ENCODE measurements around the gene HGFAC.
"Not testable (repeated sequence)": the region's sequence is repeated elsewhere in the genome, so short reads cannot be mapped to it uniquely, and the experiment has no call there.

Gene HGFAC

DNA sequence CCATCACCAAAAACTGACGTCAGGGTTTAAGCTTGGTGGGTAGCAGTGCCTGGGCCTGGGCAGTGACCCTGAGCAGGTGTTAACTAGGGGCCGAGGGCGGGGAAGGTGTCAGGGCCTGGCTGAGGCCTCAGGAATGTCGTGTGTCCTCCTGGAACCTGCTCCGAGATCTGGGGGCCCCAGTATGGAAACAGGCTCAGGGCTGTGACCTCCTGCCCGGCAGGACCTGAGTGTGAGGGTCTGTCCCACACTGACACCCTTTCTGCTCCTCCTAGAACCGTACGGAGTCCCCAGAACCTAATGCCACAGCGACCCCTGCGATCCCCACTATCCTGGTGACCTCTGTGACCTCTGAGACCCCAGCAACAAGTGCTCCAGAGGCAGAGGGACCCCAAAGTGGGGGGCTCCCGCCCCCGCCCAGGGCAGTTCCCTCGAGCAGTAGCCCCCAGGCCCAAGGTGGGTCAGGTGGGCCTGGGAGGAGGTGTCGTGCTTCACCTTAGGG lies 741 bp downstream of the HGFAC start:
- DNase-seq (ENCODE audit: low read depth in 2 of 2) = no peak

DNA sequence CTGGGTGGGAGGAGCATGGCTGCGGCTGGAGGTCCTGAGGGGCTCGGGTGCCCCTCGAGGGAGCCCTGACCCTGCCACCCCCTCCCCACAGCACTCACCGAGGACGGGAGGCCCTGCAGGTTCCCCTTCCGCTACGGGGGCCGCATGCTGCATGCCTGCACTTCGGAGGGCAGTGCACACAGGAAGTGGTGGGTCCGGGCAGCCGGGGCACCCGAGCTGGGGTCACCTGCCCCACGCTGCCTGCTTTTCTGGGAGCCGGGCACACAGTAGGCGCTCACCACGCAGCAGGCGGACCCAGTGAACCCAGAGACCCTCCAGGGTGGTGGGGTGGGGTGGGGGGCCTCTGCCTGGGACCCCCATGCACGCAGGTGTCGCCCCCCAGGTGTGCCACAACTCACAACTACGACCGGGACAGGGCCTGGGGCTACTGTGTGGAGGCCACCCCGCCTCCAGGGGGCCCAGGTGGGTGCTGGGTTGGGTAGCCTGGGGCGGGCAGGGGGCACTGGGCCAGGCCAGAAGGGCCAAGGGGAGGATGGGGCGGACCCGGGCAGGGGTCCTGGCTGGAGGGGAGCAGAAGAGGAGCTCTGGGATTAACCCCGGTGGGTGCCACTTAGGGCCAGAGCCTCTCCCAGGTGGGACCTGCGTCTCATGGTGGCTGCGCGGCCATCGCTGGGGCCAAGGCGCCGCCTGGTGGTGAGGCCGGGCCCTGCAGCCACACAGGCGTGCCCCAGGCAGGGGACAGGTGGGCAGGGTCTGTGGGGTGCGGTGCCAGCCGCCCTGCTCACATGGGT lies 1.4 kb downstream of the HGFAC start:
- DNase-seq (ENCODE audit: low read depth in 2 of 2) = peak; percentile 37 to 39

DNA sequence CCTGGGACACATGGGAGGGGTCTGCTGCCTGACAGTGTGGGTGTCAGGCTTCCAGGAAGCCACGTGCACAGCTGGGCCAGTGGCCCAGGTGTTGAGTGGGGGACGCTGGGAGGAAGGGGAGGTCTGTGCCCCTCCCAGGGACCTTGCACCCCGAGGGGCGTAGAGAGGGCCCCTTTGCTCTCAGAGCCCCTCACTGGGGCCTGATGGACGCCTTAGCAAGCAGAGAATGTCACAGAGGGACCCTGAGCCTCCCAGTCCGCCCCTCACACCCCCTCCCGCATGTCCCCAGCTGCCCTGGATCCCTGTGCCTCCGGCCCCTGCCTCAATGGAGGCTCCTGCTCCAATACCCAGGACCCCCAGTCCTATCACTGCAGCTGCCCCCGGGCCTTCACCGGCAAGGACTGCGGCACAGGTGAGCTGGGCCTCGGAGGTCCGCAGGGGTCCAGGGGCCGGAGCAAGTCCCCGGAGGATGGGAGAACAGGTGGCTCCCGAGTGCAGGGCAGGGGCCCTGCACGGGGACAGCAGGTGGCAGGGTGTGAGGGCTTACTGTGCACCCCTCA lies 2.1 kb downstream of the HGFAC start:
- no peak for DNase-seq (ENCODE audit: low read depth in 2 of 2)

DNA sequence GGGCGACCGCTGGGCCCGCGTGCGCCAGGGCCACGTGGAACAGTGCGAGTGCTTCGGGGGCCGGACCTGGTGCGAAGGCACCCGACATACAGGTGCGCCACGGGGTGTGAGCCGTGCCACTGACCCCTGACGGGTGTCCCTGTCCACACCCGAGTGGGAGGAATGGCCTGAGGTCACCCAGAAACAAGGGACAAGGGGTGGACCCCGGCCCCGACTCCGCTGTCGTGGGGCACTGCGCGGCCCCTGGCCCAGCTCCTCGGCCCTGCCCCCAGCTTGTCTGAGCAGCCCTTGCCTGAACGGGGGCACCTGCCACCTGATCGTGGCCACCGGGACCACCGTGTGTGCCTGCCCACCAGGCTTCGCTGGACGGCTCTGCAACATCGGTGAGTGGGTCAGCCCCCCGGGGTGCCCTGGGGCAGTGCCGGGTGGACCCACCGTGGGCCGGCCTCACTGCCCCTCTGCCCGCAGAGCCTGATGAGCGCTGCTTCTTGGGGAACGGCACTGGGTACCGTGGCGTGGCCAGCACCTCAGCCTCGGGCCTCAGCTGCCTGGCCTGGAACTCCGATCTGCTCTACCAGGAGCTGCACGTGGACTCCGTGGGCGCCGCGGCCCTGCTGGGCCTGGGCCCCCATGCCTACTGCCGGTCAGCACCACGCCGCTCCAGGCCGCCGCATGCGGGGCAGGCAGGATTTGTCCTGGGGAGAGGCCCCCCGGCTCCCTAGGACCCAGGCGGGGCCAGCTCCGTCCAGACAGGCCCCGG lies 2.8 kb downstream of the HGFAC start:
- no peak for DNase-seq (ENCODE audit: low read depth in 2 of 2)

DNA sequence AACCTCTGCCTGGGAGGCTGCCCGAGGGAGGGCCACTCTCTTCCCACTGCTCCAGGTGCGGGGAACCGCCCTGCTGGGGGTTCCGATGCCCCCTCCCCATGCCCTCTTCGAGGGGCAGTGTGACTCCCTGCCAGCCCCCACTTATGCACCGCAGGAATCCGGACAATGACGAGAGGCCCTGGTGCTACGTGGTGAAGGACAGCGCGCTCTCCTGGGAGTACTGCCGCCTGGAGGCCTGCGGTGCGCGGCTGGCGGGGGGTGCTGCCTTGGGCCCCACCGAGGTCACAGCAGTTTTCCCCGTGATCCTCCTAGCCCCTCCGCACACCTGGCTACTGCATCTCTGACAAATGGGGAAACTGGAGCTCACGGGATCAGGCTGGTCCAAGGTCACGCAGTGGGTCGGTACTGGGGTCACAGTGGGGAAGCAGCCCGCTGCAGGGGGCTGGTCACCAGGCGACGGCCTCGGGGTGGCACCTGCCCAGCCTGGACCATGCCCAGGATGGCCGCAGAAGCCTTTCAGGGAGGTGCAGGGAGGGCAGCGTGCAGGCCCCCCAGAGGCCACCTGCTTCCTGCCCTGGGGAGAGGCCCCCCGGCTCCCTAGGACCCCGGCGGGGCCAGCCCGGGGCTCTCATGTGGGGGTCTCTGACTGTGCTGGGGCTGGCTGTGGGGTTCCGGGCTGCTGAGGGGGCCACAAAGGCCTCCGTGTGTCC lies 3.5 kb downstream of the HGFAC start:
- DNase-seq (ENCODE audit: low read depth in 2 of 2) = no peak

DNA sequence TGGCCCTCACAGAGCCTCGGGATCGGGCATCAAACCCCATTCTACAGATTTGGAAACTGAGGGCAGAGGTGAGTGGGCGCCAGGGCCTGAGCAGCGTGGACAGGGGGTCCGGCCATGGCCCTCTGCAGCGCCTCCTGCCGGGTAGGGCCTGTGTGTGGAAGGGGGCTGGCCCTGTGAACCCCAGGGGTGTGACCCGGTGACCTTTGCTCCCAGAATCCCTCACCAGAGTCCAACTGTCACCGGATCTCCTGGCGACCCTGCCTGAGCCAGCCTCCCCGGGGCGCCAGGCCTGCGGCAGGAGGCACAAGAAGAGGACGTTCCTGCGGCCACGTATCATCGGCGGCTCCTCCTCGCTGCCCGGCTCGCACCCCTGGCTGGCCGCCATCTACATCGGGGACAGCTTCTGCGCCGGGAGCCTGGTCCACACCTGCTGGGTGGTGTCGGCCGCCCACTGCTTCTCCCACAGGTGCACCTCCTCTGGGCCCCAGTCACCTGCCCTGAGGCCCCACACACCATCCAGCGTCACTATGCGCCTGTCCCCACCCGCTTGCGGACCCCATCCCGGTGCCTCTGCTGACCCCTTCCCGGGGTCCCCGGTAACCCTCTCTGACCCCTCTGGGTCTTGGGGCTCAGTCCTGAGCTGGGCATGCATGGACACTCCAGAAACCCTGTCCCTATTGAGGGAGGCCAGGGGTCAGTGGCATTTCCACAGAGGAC lies 4.2 kb downstream of the HGFAC start:
- DNase-seq (ENCODE audit: low read depth in 2 of 2) = no peak

DNA sequence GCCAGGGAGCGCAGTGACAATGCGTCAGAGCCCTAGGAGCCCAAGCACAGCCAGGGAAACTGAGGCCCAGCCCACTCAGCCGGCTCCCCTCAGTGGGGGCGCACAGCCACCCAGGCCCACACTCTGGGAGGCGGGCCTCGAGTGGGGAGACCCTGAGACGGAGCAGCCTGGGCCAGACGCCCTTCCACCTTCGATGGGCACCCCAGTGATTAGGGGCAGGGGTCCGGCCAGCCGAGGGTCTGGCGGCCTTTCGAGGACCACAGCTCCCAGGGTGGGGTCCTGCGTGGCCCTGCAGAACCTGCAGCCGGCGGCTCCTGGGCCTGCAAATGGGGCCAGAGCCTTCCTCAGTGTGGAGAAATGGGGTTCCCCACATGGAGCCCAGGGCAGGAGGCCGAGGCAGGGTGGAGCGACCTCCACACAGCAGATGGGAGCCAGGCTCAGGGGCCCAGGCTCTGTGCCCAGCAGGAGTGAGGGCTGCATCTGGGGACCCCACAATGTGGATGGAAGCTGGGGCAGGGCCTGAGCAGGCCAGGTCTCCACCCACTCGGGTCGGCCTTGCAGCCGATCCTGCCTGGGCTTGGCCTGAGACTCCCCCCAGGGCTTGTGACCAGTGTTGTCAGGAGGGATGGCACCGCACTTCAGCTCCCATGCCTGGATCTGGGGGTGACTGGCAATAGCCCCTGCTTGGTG lies 5.0 kb downstream of the HGFAC start:
- no peak for DNase-seq (ENCODE audit: low read depth in 2 of 2)

DNA sequence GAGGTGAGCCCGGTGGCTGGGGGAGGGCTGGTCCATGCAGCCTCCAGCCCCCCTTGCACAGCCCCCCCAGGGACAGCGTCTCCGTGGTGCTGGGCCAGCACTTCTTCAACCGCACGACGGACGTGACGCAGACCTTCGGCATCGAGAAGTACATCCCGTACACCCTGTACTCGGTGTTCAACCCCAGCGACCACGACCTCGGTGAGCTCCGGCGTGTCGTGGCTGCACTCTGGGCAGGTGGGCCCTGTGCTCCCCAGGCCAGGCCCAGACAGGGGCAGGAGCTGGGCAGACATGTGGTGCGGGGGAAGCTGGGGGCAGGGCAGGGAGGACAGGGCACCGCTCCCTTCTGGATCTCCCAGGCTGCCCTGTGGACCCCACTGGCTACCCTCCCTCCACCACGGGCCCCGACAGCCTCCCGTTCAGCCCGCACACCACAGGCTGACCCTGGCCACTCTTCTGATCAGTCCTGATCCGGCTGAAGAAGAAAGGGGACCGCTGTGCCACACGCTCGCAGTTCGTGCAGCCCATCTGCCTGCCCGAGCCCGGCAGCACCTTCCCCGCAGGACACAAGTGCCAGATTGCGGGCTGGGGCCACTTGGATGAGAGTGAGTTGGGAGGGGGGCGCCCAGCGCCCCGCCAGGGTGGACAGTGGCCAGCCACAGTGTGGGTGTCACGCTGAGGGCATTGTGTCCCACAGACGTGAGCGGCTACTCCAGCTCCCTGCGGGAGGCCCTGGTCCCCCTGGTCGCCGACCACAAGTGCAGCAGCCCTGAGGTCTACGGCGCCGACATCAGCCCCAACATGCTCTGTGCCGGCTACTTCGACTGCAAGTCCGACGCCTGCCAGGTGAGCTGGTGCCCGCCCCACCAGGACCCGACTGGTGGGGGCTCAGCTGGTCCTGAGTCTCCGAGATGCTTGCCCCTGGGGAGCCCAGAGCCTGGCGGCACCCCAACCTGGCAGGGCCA lies 5.9 kb downstream of the HGFAC start:
- no peak for DNase-seq (ENCODE audit: low read depth in 2 of 2)

DNA sequence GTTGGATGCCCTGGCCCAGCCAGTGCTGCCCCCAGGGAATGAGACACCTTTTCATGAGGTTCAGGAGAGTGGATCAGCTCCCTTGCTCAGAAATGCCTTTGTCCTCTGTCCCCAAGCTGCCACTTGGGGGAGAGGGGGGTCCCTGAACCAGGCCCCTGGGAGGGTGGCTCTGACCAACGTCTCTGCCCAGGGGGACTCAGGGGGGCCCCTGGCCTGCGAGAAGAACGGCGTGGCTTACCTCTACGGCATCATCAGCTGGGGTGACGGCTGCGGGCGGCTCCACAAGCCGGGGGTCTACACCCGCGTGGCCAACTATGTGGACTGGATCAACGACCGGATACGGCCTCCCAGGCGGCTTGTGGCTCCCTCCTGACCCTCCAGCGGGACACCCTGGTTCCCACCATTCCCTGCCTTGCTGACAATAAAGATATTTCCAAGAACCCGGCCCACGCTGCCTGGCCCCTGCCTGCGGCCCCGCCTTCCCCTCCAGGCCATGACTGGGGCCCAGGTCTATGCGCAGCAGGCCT lies 7.3 kb downstream of the HGFAC start:
- DNase-seq (ENCODE audit: low read depth in 2 of 2) = no peak

DNA sequence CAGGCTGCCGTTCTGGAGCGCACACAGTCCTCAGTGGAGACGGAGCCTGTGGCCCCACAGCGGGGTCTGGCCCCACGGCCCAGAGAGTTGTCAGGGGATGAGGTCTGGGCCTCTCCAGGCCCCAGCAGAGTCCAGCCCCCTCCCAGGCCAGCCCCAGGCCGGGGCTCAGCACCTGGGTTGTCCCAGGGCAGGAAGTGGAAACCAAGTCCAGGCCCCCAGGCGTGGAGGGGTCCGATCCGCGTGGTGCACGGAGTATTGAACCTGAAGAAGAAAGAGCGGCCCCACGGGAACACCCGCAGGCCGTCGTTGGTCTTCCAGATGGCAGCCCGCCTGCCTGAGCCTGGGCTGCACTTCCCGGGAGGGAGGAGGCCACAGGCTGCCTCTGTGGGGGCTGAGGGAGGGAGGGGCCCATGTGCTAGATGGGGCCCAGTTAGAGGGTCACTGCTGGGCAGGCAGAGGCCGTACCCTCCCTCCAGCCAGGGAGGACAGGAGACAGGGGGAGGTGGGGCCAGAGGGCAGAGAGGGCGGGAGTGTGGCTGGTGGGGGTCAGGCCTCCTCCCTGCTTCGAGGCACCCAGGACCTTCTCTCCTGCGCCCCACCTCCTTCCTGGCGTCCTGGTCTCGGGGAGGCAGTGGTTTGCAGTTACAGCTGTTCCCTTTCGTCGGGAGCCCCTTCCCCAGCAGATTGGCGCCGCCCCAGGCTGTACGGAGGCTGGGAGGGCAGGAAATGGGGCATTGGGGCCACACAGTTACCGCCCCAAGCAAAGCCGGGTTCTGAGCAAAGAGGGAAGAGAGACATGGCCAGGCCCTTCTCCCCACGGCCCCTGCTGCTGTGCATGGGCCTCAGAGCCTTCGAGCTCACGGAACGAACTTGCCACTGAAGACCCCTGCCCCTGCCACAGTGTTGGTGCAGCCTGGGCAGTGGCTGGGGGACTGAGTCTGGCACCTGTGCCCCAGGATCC lies 8.1 kb downstream of the HGFAC start:
- no peak for DNase-seq (ENCODE audit: low read depth in 2 of 2)

DNA sequence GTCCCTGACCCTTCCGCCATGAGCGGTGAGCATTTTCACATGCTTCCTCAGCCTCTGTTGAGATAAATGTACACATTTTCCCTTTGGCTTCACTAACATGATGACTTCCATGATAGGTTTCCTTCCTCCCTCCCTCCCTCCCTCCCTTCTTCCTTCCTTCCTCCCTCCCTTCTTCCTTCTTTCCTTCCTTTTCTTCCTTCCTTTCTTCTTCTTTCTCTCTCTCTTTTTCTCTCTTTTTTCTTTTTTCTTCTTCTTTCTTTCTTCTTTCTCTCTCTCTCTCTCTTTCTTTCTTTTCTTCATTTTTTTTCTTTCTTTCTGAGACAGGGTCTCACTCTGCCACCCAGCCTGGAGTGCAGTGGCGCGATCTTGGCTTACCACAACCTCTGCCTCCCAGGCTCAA lies 8.9 kb downstream of the HGFAC start:
- DNase-seq (ENCODE audit: low read depth in 2 of 2) = no peak

DNA sequence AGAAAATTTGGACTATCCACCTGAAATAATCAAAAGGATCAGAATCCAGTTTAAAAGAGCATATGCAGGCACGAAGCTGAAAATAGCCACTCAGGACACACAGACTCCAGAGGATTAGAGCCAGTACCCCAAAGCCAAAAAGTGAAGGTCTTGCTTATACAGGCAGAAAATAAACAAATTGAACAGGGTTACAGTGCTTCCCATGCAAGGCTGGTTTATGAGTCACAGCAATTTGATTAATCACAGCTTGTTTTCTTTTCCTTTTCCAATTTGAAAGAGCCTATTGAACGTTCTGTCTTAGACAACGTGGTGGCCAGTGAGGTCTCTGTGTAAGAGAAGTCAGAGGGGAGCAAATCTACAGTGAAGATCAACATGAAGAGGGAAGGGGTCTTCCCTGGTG lies 10.2 kb downstream of the HGFAC start:
- no peak for DNase-seq (ENCODE audit: low read depth in 2 of 2)

DNA sequence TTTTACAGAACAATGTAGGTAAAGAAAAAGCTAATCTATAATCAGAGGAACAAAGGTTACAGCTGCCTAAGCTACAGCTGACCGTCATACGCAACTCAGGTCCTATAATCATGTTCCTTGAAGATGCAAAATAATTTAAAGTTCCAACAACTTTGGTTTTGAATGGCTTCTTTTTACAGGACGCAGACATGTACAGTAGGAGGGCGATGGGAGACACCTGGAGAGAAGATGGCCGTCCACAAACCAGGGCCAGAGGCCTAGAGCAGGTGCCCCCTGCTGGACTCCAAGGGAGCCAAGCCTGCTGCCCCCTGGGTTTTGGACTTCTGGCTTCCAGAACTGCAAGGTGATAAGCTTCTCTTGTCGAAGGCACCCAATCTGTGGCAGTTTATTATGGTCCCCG lies 10.6 kb downstream of the HGFAC start:
- no peak for DNase-seq (ENCODE audit: low read depth in 2 of 2)

DNA sequence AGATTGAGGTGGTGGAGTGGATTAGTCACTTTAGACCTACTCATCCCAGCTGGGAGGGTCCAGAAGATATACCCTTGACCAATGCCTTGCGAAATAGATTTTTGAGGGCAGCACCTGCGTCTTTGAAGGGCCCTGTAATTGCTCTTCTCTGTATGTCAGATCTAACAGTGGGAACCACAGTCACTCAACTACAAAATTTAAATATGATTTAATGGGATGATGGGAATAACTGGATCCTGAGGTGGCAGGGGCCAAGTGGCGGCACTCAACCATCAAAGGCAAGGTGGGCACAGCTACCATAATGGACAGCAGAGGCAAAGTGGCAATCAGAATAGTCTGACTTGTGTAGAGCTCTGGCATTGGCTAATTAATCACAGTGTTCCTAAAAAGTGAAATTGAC lies 13.8 kb downstream of the HGFAC start:
- DNase-seq (ENCODE audit: low read depth in 2 of 2) = not testable (repeated sequence)

DNA sequence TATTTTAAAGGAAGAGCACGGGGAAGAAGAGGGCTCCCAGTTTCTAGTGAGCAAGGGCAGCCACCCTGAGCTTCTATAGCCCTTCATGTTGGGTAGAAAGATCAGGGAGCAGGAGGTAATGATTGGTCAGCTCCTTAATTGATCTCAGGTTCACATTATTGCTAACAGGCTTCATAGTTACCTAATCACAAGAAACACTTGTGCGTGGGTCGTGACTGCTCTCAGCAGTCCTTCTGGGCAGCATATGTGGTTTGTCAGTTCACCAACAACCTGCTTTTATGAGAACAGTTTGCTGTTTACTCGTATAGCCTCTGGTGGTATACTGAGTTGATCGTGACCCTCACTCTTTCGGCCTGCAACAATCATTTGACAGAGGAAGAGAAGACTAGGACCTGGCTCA lies 16.6 kb downstream of the HGFAC start:
- no peak for DNase-seq (ENCODE audit: low read depth in 2 of 2)

DNA sequence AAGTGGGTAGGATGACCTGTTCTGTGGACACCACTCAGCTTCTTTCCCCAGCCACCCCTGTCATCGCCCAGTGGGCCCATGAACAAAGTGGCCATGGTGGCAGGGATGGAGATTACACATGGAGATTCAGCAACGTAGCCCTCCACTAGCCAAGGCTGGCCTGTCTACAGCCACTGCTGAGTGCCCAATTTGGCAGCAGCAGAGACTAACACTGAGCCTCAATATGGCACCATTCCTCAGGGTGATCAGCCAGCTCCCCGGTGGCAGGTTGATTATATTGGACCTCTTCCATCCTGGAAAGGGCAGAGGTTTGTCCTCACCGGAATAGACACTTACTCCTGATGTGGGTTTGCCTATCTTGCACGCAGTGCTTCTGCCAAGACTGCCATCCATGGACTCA lies 17.4 kb downstream of the HGFAC start:
- not testable (repeated sequence) for DNase-seq (ENCODE audit: low read depth in 2 of 2)

DNA sequence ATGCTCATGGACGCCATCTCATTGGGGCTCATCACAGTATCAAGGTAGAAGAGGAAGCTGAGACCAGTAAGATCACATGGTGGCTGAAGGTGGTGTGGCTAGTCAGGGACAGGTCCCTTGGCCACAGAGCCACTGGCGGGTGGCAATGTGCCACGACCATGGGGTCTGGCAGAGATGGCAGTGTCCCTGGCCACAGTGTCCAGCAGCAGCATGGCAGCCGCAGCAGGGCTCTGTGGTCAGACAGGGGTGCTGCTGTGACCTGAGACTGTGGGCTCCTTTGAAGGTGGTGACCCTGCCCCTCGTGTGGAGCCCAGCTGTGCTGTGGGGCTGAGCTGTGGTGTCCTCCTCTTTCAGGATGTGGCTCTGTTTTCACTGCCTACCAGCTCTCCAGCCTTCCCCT lies 19.2 kb downstream of the HGFAC start:
- no peak for DNase-seq (ENCODE audit: low read depth in 2 of 2)
